ENCODE data around the gene ESRRA. TPM values are rescaled to one million over a fixed set of nuclear protein-coding genes. Genes with fewer than 3 reads are reported as not detected.

Gene ESRRA
- total RNA-seq, 2 experiments from 2014 or later: 32.8 to 35.6 TPM

DNA sequence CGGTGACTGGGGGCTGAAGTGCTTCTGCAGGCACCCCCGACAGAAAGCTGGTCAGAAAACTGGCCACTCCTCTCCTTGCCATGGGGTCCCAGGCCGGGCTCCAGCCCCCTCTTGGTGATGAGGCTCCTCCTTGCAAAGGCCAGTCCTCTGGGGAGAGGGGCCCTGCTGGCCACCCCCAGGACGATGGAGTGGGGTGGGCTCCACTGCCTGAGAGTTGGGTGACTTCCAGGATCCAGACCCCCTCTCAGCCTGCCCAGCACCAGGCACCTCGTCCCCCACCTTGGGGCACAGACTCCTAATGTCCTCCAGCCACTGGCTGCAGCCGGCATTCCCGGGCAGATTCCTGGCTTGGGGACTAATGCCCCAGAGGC lies 53.2 kb downstream of the ESRRA start:
- Mint-ChIP-seq H3K27ac (peak overlapping the region; percentile 53), H3K9me3 (no peaks in the 10 kb centered on the region), H3K36me3 (peaks cover 15% of the 10 kb centered on the region), H3K4me3 (peak overlapping the region; percentile 60), H3K4me1 (ENCODE audit: low read depth) (peaks cover 37% of the 10 kb centered on the region), H3K27me3 (no peaks in the 10 kb centered on the region)
- ChIA-PET POLR2A (interaction anchor here (1.9 to 2.8 kb wide), 2 partner anchors 17 to 41 kb away, joined by 6 to 10 read pairs; partner anchors contain the start of genes PRDX5 and TRMT112), CTCF (interaction anchor here (0.9 to 1.4 kb wide), 5 partner anchors 16 to 90 kb away, joined by 3 to 5 read pairs (median 4); partner anchors contain the start of genes PRDX5 and TRMT112)
- no peak for DNase-seq
- intact Hi-C loops (cut with micrococcal nuclease): loop anchor here (2.0 kb wide), 2 partner anchors 16 to 90 kb away; no protein-coding TSS in a partner anchor

DNA sequence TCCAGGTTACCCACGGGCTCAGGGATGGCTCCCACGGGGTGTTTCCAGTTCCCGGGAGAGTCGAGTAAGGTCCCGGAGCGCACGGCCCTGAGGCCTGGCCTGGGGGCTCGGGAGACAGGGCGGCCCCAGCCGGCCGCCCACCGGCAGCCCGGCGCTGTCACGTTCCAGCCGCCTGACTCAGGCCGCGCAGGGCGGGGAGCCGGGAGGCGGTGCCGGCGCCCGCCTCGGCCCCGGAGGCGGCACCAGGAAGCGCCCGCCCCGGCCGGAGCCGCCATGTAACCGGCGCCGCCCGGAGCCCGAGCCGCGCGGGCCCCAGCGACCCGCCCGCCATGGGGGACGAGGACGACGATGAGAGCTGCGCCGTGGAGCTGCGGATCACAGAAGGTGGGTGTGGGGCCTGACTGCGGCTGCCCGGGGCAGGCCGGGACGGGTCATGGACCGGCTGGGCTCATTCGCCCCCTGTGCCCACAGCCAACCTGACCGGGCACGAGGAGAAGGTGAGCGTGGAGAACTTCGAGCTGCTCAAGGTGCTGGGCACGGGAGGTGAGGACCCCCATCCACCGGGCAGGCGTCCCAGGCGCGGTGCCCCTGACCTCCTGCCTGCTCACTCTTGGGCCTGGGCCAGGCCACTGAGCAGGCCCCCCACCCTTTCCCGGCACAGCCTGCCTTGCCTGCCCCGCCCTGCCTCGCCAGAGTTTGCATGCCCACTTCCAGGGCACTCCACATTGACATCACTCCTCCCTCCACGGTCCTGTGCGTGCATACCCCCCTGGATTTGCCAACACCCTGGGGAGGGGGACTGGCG lies 53.8 kb downstream of the ESRRA start, which contains the start of gene RPS6KA4:
Gene RPS6KA4, plus strand, starts transcription at position 256 of the 805 bp plus-strand sequence. Its CDS starts 74 bp downstream, at position 330.
- ChIA-PET POLR2A (interaction anchor here (1.0 to 2.8 kb wide), 5 partner anchors 10 to 90 kb away, joined by 3 to 10 read pairs (median 3); partner anchors contain the start of genes PRDX5 and TRMT112), CTCF (interaction anchor here (1.0 to 1.5 kb wide), 7 partner anchors 13 to 384 kb away, joined by 3 to 5 read pairs (median 3); partner anchors contain the start of genes CCDC88B, PRDX5 and TRMT112)
- intact Hi-C loops (cut with micrococcal nuclease): loop anchor here (2.0 kb wide), 2 partner anchors 16 to 90 kb away; no protein-coding TSS in a partner anchor
- Mint-ChIP-seq H3K9me3 (no peaks in the 10 kb centered on the region), H3K36me3 (peaks cover 17% of the 10 kb centered on the region), H3K4me3 (peak within 1 kb of the TSS; percentile 91), H3K27me3 (no peaks in the 10 kb centered on the region), H3K27ac (peak within 1 kb of the TSS; percentile 58), H3K4me1 (ENCODE audit: low read depth) (peaks cover 37% of the 10 kb centered on the region)
- peak; percentile 68 for DNase-seq

DNA sequence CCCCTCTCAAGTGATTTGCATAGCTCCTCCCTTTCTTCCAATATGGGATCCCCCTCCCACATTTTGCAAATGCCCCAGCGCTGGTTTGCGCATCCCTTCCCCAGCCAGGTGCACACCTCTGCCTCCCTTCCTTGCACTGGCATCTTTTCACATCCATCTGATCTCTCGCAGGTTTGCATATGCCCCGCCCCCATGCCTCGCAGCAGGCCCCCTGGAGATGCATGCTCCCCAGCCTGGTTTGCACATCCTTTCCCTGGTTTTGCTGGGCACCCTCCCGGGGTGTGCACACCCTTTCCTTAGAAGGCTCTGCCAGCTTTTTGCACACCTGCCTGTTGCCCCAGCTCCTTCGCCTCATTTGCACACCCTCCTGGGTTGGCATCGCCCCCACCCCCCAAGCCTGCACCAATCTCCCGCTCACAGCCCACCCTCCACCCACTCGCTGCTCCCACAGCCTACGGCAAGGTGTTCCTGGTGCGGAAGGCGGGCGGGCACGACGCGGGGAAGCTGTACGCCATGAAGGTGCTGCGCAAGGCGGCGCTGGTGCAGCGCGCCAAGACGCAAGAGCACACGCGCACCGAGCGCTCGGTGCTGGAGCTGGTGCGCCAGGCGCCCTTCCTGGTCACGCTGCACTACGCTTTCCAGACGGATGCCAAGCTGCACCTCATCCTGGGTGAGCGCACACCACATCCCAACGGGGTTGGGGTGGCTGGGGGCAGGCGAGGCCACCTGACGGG lies 54.6 kb downstream of the ESRRA start:
- ChIA-PET POLR2A (interaction anchor here (1.0 to 1.1 kb wide), 3 partner anchors 11 to 89 kb away, joined by 3 read pairs; no protein-coding TSS in a partner anchor), CTCF (interaction anchor here (1.0 to 1.5 kb wide), 10 partner anchors 12 to 384 kb away, joined by 3 to 7 read pairs (median 3); partner anchors contain the start of genes CCDC88B, PRDX5 and TRMT112)
- H3K27me3 Mint-ChIP-seq: no peaks in the 10 kb centered on the region
- peaks cover 20% of the 10 kb centered on the region for H3K36me3 Mint-ChIP-seq
- peak overlapping the region; percentile 58 for H3K27ac Mint-ChIP-seq
- peaks cover 37% of the 10 kb centered on the region for H3K4me1 Mint-ChIP-seq (ENCODE audit: low read depth)
- H3K9me3 Mint-ChIP-seq: no peaks in the 10 kb centered on the region
- H3K4me3 Mint-ChIP-seq: peak overlapping the region; percentile 91
- DNase-seq: peak; percentile 38
- intact Hi-C loops (cut with micrococcal nuclease): loop anchor here (2.0 kb wide), 2 partner anchors 17 to 89 kb away; no protein-coding TSS in a partner anchor

DNA sequence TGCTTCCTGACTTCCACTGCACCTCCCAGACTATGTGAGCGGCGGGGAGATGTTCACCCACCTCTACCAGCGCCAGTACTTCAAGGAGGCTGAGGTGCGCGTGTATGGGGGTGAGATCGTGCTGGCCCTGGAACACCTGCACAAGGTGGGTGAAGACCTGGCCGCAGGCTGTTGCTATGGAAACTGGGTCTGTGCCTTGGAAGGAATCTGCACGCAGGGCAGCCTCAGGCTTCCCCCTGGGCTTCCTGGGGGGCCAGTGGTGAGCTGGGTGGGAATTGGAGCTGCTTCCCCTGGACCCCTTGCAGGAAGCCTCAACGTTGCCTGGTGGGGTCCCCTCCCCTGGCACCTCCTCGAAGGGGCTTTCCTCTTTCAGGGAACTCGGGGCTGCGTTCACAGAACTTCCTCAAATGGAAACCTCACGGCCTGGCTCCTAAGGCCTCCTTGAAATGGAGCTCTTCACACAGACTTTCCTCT lies 55.2 kb downstream of the ESRRA start:
- CTCF ChIA-PET: interaction anchor here (0.6 to 1.5 kb wide), 7 partner anchors 12 to 89 kb away, joined by 3 to 7 read pairs (median 3); partner anchors contain the start of genes CCDC88B, PRDX5 and TRMT112
- peaks cover 24% of the 10 kb centered on the region for H3K36me3 Mint-ChIP-seq
- no peaks in the 10 kb centered on the region for H3K9me3 Mint-ChIP-seq
- intact Hi-C loops (cut with micrococcal nuclease): no loop called here
- no peak for DNase-seq
- H3K4me1 Mint-ChIP-seq (ENCODE audit: low read depth): peaks cover 37% of the 10 kb centered on the region
- no peak overlapping the region for H3K27ac Mint-ChIP-seq
- POLR2A ChIA-PET: interaction anchor here (1.1 kb wide), 1 partner anchor 12 kb away, joined by 3 read pairs; no protein-coding TSS in a partner anchor
- no peaks in the 10 kb centered on the region for H3K27me3 Mint-ChIP-seq
- H3K4me3 Mint-ChIP-seq: peak overlapping the region; percentile 91

DNA sequence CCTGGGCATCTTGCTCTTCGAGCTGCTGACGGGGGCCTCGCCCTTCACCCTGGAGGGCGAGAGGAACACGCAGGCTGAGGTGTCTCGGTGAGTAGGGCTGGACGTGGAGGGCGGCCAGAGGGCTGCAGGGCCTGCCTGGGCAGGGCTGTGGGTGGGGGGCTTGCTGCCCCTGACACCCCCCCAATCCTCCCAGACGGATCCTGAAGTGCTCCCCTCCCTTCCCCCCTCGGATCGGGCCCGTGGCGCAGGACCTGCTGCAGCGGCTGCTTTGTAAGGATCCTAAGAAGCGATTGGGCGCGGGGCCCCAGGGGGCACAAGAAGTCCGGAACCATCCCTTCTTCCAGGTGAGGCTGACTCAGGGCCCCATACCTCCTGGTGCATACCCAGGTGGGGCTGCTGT lies 56.3 kb downstream of the ESRRA start:
- no peak for DNase-seq
- Mint-ChIP-seq H3K36me3 (peaks cover 28% of the 10 kb centered on the region), H3K4me1 (ENCODE audit: low read depth) (peaks cover 34% of the 10 kb centered on the region), H3K4me3 (no peak overlapping the region), H3K9me3 (no peaks in the 10 kb centered on the region), H3K27me3 (no peaks in the 10 kb centered on the region), H3K27ac (peak overlapping the region; percentile 60)
- intact Hi-C loops (cut with micrococcal nuclease): no loop called here
- ChIA-PET POLR2A (no interaction called here), CTCF (interaction anchor here (1.4 kb wide), 1 partner anchor 19 kb away, joined by 5 read pairs; no protein-coding TSS in a partner anchor)

DNA sequence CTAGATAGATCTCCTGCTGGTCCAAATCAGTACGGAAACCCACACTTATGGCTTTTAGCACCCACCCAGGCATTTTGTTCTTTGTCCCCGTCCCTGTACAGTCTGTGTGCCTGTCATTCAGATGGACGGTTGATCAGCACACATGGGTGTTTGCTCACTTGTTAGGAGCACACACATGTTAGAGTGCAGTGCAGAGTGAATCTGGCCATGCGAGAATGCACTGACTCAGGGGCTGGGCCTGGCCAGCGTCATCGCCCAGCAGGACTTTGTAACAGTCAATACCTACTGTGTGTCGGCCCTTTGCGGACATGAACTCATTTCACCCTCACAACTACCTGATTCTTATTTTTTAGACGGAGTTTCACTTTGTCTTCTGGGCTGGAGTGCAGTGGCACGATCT lies 57.0 kb downstream of the ESRRA start:
- Mint-ChIP-seq H3K4me1 (ENCODE audit: low read depth) (peaks cover 34% of the 10 kb centered on the region), H3K27ac (peak overlapping the region; percentile 60), H3K4me3 (no peak overlapping the region), H3K9me3 (no peaks in the 10 kb centered on the region), H3K27me3 (no peaks in the 10 kb centered on the region), H3K36me3 (peaks cover 30% of the 10 kb centered on the region)
- intact Hi-C loops (cut with micrococcal nuclease): no loop called here
- ChIA-PET POLR2A (no interaction called here), CTCF (no interaction called here)
- no peak for DNase-seq

DNA sequence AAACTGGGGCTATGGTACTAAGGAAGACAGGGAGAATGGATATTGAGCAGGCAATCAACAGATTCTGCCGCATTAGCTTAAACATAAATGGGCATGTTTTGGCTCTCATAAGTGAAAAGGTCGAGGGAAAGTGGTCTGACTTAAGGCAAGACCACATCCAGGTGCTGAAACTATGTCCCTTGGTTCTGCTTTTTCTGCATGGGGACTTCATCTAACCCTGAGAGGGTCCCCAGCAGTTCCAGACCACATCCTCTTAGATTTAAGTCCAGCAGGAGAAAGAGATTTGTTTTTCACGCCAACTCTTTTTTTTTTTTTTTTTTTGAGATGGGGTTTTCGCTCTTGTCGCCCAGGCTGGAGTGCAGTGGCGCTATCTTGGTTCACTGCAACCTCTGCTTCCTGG lies 59.1 kb downstream of the ESRRA start:
- Mint-ChIP-seq H3K9me3 (no peaks in the 10 kb centered on the region), H3K27ac (no peak overlapping the region), H3K27me3 (no peaks in the 10 kb centered on the region), H3K36me3 (peaks cover 34% of the 10 kb centered on the region), H3K4me1 (ENCODE audit: low read depth) (peaks cover 23% of the 10 kb centered on the region), H3K4me3 (no peak overlapping the region)
- CTCF ChIA-PET: interaction anchor here (0.7 kb wide), 1 partner anchor 415 kb away, joined by 4 read pairs; no protein-coding TSS in a partner anchor
- POLR2A ChIA-PET: no interaction called here
- intact Hi-C loops (cut with micrococcal nuclease): no loop called here
- no peak for DNase-seq

DNA sequence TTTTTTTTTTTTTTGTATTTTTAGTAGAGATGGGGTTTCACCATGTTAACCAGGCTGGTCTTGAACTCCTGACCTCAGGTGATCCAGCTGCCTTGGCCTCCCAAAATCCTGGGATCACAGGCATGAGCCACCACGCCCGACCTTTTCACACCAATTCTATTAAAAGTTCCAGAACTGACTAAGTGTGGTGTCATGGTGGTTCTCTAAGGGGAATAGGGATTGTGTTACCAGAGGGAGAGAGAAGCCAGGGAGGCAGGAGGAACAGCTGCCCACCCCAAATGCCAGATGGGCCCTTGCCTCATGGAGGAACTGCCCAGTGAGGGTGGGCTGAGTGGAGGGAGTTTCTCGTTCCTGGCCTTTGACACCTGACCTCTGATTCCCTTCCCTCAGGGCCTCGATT lies 59.6 kb downstream of the ESRRA start:
- Mint-ChIP-seq H3K4me3 (no peak overlapping the region), H3K36me3 (peaks cover 36% of the 10 kb centered on the region), H3K27me3 (no peaks in the 10 kb centered on the region), H3K4me1 (ENCODE audit: low read depth) (peaks cover 18% of the 10 kb centered on the region), H3K27ac (no peak overlapping the region), H3K9me3 (no peaks in the 10 kb centered on the region)
- intact Hi-C loops (cut with micrococcal nuclease): no loop called here
- POLR2A ChIA-PET: no interaction called here
- CTCF ChIA-PET: interaction anchor here (0.7 kb wide), 1 partner anchor 415 kb away, joined by 4 read pairs; no protein-coding TSS in a partner anchor
- no peak for DNase-seq

Small RNA genes within 50 kb of the gene (microRNA-seq; reads per million reads assigned to microRNA genes)
- gene MIR7155 (ENCODE audit: borderline microRNAs expressed, borderline number of aligned reads, borderline replicate concordance): 3.1 reads per million

Other genes starting within 250 kb of the ESRRA start
- 10 to 100 TPM; 24.5 to 31.0 TPM for gene MACROD1, start 139.4 kb upstream of the ESRRA start, total RNA-seq
- gene STIP1, start 119.4 kb upstream of the ESRRA start, total RNA-seq: 100 to 1,000 TPM; 402 to 413 TPM
- gene FERMT3, start 98.8 kb upstream of the ESRRA start, total RNA-seq: 100 to 1,000 TPM; 195 to 203 TPM
- 10 to 100 TPM; 30.4 to 35.6 TPM for gene TRPT1, start 79.3 kb upstream of the ESRRA start, total RNA-seq
- 10 to 100 TPM; 69.8 to 79.8 TPM for gene NUDT22, start 79.2 kb upstream of the ESRRA start, total RNA-seq
- gene DNAJC4, start 75.0 kb upstream of the ESRRA start, total RNA-seq: 10 to 100 TPM; 22.5 to 26.2 TPM
- gene VEGFB, start 70.9 kb upstream of the ESRRA start, total RNA-seq: 10 to 100 TPM; 78.9 to 82.1 TPM
- 10 to 100 TPM; 28.7 to 34.9 TPM for gene FKBP2, start 64.4 kb upstream of the ESRRA start, total RNA-seq
- gene PPP1R14B, start 58.6 kb upstream of the ESRRA start, total RNA-seq: 100 to 1,000 TPM; 238 to 242 TPM
- 10 to 100 TPM; 10.4 to 12.3 TPM for gene PLCB3, start 54.0 kb upstream of the ESRRA start, total RNA-seq
- gene BAD, start 20.9 kb upstream of the ESRRA start, total RNA-seq: 10 to 100 TPM; 23.7 to 24.2 TPM
- gene GPR137, start 19.7 kb upstream of the ESRRA start, total RNA-seq: 10 to 100 TPM; 28.7 to 31.6 TPM
- under 1 TPM in 1 of 2 experiments, not detected in 1; 0.34 TPM for gene KCNK4, start 14.2 kb upstream of the ESRRA start, total RNA-seq
- not detected for gene CATSPERZ, start 5.2 kb upstream of the ESRRA start, total RNA-seq
- 100 to 1,000 TPM; 255 to 258 TPM for gene TRMT112, start 12.0 kb downstream of the ESRRA start, total RNA-seq
- gene PRDX5, start 12.6 kb downstream of the ESRRA start, total RNA-seq: 100 to 1,000 TPM; 156 to 164 TPM
- gene CCDC88B, start 34.7 kb downstream of the ESRRA start, total RNA-seq: 10 to 100 TPM; 69.5 to 74.5 TPM
- gene RPS6KA4, start 53.6 kb downstream of the ESRRA start, total RNA-seq: 10 to 100 TPM; 31.4 to 34.3 TPM

All from activated CD4-positive, alpha-beta memory T cell treated with anti-CD3 and anti-CD28 coated beads for 36 hours (primary cell).